ENCODE results near the gene PIAS1. TPM values are rescaled to one million over a fixed set of nuclear protein-coding genes. Genes with fewer than 3 reads are reported as not detected.

Gene PIAS1
- total RNA-seq, 2 experiments from 2014 or later, result 44.1 to 59.0 TPM

DNA sequence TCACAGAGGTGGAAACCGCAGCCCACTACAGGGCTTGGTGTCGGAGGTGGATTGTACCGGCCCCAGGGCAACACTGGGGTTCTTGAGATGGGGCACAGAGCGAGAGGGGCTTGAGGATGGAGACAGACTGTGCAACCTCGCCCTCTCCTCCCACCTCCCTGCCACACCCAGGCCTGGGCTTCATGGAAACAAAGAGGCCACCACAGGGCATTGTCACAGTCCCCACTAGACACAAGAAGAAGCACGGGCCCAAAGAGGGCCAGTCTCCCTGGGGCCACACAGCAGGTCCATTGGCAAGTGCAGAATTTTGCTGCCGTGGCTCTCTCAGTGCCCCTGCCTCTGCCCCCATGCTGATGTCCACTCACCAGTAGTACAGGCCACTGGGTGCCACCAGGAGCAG lies 155.2 kb downstream of the PIAS1 start:
- no peaks in the 10 kb centered on the region for H3K9me3 ChIP-seq (ENCODE audit: low read length)
- no peaks in the 10 kb centered on the region for H3K9me2 ChIP-seq (ENCODE audit: insufficient read depth, low read length)
- H3K36me3 ChIP-seq (ENCODE audit: insufficient read depth, low read length), result peaks cover 66% of the 10 kb centered on the region
- H2AFZ ChIP-seq (ENCODE audit: low read length), result no peak overlapping the region
- ChIA-PET POLR2A (no interaction called here), CTCF (ENCODE audit: unreplicated experiment) (no interaction called here)
- peak overlapping the region; percentile 85 for H3K27ac ChIP-seq (ENCODE audit: low read depth, low read length, poor library complexity, severe bottlenecking)
- peak overlapping the region; percentile 49 for H3K4me3 ChIP-seq (ENCODE audit: low read depth, low read length, poor library complexity, severe bottlenecking)
- H3K79me2 ChIP-seq (ENCODE audit: insufficient read depth, low read depth, low read length), result peaks cover 21% of the 10 kb centered on the region; the same call in 1 of the 2 replicates
- intact Hi-C loops (cut with micrococcal nuclease; ENCODE audit: unreplicated experiment), result loop anchor here (1.0 to 2.0 kb wide), 2 partner anchors 18 to 19 kb away; no protein-coding TSS in a partner anchor
- H3K4me2 ChIP-seq (ENCODE audit: low read length), result peak overlapping the region; percentile 73
- H4K20me1 ChIP-seq (ENCODE audit: insufficient read depth, low read length), result no peaks in the 10 kb centered on the region
- TF ChIP-seq, protein P1, sequence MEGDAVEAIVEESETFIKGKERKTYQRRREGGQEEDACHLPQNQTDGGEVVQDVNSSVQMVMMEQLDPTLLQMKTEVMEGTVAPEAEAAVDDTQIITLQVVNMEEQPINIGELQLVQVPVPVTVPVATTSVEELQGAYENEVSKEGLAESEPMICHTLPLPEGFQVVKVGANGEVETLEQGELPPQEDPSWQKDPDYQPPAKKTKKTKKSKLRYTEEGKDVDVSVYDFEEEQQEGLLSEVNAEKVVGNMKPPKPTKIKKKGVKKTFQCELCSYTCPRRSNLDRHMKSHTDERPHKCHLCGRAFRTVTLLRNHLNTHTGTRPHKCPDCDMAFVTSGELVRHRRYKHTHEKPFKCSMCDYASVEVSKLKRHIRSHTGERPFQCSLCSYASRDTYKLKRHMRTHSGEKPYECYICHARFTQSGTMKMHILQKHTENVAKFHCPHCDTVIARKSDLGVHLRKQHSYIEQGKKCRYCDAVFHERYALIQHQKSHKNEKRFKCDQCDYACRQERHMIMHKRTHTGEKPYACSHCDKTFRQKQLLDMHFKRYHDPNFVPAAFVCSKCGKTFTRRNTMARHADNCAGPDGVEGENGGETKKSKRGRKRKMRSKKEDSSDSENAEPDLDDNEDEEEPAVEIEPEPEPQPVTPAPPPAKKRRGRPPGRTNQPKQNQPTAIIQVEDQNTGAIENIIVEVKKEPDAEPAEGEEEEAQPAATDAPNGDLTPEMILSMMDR (conservative IDR thresholded peaks at IDR 0.05; ENCODE audit: low read length), result no peak
- TF ChIP-seq EZH2phosphoT487 (IDR thresholded peaks at IDR 0.05; ENCODE audit: borderline replicate concordance, low read depth, low read length), result no peak
- peaks cover 65% of the 10 kb centered on the region for H3K4me1 ChIP-seq (ENCODE audit: insufficient read depth, low read length, poor library complexity, severe bottlenecking)
- no peak for DNase-seq (ENCODE audit: low spot score)
- no TSS peak for BruUV-seq (replicated peaks)

DNA sequence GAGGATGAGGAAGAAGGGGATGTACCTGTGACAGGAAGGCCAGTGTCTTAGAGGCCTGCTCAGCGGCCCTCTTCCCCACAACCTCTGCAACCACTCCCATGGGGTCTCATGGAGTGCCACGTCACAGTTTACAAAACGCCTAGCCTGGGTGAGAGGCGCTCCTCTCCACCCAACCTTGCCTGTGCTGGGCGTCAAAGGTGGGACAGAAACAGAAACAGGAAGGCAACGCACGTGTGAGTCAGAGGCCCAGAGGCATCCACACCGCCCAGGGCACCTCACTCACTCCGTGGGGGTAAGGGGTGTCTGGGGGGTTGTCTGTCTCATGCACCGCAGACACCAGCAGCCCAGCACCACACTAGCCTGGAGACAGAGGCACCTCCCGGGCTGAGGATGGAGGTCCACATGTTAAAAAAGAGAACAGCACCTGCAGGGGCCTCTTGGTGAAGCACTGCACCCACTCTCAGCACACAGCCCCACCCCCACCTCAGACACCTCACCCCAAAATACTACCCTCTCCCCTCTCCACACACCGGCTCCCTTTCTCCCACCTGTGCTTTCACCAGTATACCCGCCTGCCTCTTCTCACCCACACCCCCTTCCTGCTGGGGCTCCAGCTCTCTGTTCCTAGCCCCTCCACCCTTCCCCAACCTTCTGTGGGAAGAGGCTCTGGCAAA lies 155.8 kb downstream of the PIAS1 start:
- ChIA-PET POLR2A (no interaction called here), CTCF (ENCODE audit: unreplicated experiment) (no interaction called here)
- Histone ChIP-seq H3K4me3 (ENCODE audit: low read depth, low read length, poor library complexity, severe bottlenecking) (peak overlapping the region; percentile 49), H3K4me2 (ENCODE audit: low read length) (peak overlapping the region; percentile 73), H3K4me1 (ENCODE audit: insufficient read depth, low read length, poor library complexity, severe bottlenecking) (peaks cover 65% of the 10 kb centered on the region), H3K36me3 (ENCODE audit: insufficient read depth, low read length) (peaks cover 72% of the 10 kb centered on the region), H3K79me2 (ENCODE audit: insufficient read depth, low read depth, low read length) (peaks cover 21% of the 10 kb centered on the region; the same call in 1 of the 2 replicates), H3K9me2 (ENCODE audit: insufficient read depth, low read length) (no peaks in the 10 kb centered on the region), H4K20me1 (ENCODE audit: insufficient read depth, low read length) (no peaks in the 10 kb centered on the region), H2AFZ (ENCODE audit: low read length) (no peak overlapping the region), H3K9me3 (ENCODE audit: low read length) (no peaks in the 10 kb centered on the region), H3K27ac (ENCODE audit: low read depth, low read length, poor library complexity, severe bottlenecking) (peak overlapping the region; percentile 85)
- intact Hi-C loops (cut with micrococcal nuclease; ENCODE audit: unreplicated experiment), result loop anchor here (1.0 to 2.0 kb wide), 4 partner anchors 18 to 347 kb away; no protein-coding TSS in a partner anchor
- BruUV-seq (replicated peaks), result no TSS peak
- peak; percentile 87 for DNase-seq (ENCODE audit: low spot score)
- TF ChIP-seq, protein P1 (conservative IDR thresholded peaks at IDR 0.05; ENCODE audit: low read length), result no peak
- no peak for TF ChIP-seq EZH2phosphoT487 (IDR thresholded peaks at IDR 0.05; ENCODE audit: borderline replicate concordance, low read depth, low read length)

DNA sequence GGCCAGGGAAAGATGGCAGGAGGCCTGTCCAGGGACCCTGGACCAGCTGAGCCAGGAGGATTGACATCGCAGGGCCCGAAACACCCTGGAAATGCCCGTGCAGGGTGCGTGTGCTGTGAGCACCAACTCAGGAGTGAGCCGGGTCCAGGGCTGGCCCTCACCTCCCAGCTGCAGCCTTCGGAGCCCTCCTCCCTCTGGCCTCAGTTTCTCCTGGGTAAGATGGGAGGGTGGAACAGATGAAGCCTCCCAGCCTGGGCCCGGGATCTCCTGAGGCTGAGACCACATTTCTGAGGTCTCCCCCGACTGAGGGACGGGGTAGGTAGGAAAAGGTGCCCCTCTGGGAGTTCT lies 156.3 kb downstream of the PIAS1 start:
- intact Hi-C loops (cut with micrococcal nuclease; ENCODE audit: unreplicated experiment), result loop anchor here (1.0 to 2.0 kb wide), 2 partner anchors 56 to 347 kb away; no protein-coding TSS in a partner anchor
- peak overlapping the region; percentile 73 for H3K4me2 ChIP-seq (ENCODE audit: low read length)
- H3K4me3 ChIP-seq (ENCODE audit: low read depth, low read length, poor library complexity, severe bottlenecking), result peak overlapping the region; percentile 49
- CTCF ChIA-PET (ENCODE audit: unreplicated experiment), result no interaction called here
- no peaks in the 10 kb centered on the region for H3K9me3 ChIP-seq (ENCODE audit: low read length)
- TF ChIP-seq EZH2phosphoT487 (IDR thresholded peaks at IDR 0.05; ENCODE audit: borderline replicate concordance, low read depth, low read length), result no peak
- TF ChIP-seq, protein P1 (conservative IDR thresholded peaks at IDR 0.05; ENCODE audit: low read length), result no peak
- H3K79me2 ChIP-seq (ENCODE audit: insufficient read depth, low read depth, low read length), result peaks cover 26% of the 10 kb centered on the region; the same call in 1 of the 2 replicates
- POLR2A ChIA-PET, result no interaction called here
- H3K9me2 ChIP-seq (ENCODE audit: insufficient read depth, low read length), result no peaks in the 10 kb centered on the region
- H3K27ac ChIP-seq (ENCODE audit: low read depth, low read length, poor library complexity, severe bottlenecking), result peak overlapping the region; percentile 85
- H4K20me1 ChIP-seq (ENCODE audit: insufficient read depth, low read length), result no peaks in the 10 kb centered on the region
- peaks cover 73% of the 10 kb centered on the region for H3K36me3 ChIP-seq (ENCODE audit: insufficient read depth, low read length)
- BruUV-seq (replicated peaks), result no TSS peak
- no peak for DNase-seq (ENCODE audit: low spot score)
- H2AFZ ChIP-seq (ENCODE audit: low read length), result no peak overlapping the region
- H3K4me1 ChIP-seq (ENCODE audit: insufficient read depth, low read length, poor library complexity, severe bottlenecking), result peaks cover 65% of the 10 kb centered on the region
